ENCODE data around the gene DNM1.

The DNM1 gene

DNA sequence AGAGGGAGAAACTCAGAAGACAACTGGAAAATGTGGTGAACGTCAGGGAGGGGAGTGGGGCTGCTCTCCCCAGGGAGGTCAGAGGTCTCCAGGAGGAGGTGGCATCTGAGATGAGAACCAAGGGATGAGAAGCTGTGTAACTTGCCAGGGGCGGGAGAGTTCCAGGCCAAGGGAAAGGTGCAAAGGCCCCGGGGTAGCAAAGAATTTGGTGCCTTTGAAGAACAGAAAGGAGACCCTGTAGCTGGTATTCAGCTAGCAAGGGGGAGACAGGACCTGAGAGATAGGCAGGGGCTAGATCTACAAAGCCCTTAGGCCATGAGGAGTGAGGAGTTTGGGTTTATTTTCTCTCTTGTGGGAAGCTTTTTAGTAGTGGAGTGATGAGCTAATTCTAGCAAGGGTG is 3.3 kb downstream of the DNM1 start:
- TF ChIP-seq, protein P1, sequence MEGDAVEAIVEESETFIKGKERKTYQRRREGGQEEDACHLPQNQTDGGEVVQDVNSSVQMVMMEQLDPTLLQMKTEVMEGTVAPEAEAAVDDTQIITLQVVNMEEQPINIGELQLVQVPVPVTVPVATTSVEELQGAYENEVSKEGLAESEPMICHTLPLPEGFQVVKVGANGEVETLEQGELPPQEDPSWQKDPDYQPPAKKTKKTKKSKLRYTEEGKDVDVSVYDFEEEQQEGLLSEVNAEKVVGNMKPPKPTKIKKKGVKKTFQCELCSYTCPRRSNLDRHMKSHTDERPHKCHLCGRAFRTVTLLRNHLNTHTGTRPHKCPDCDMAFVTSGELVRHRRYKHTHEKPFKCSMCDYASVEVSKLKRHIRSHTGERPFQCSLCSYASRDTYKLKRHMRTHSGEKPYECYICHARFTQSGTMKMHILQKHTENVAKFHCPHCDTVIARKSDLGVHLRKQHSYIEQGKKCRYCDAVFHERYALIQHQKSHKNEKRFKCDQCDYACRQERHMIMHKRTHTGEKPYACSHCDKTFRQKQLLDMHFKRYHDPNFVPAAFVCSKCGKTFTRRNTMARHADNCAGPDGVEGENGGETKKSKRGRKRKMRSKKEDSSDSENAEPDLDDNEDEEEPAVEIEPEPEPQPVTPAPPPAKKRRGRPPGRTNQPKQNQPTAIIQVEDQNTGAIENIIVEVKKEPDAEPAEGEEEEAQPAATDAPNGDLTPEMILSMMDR (IDR thresholded peaks at IDR 0.05), result no peak
- H3K27ac ChIP-seq, result no peak overlapping the region
- H3K4me3 ChIP-seq, result no peak overlapping the region
- no peak for DNase-seq (ENCODE audit: low spot score)

DNA sequence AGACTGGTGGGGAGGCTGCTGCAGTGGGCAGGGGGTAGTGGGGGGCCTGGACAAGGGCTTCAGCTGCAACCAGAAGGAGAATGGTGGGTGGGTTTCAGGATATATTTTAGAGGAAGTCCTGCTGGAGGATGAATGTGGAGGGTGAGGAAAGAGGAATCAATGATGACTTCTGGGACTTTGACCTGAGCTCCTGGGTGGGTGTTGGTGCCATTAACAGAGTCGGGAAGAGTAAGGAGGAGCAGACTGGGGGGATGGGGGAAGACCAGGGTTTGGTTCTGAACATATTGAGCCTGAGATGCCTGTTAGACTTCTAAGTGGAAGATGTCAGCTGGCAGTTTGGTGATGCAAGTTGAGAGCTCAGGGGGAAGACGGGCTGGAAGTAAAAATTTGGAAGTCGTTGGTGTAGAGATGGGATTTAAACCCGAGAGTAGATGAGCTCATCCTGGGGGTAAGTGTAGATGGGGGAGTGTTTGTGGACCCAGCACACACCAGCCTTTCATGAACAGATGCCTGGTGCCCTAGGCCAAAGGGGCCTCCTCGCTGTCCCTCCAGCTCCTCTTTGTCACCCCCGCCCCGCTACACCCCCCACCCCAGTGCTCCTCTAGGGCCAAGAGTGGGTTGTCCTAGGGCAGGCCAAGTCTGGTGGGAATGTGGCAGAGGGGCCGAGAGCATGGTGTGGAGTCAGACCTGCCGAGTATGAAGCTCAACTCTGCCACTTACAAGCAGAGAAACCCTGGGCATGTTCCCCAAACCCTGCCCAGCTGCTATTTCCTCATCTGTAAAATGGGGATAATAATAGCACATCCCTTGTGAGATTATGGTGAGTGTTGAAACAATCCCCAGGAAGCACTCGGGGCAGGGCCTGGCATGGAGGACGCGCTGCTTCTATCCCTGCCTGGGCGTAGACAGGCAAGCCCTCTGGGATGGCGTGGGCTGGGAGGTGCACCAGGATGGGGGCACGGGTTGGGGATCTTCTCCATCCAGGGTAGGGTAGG is 4.0 kb downstream of the DNM1 start:
- no peak overlapping the region for H3K4me3 ChIP-seq
- DNase-seq (ENCODE audit: low spot score), result peak; percentile 71
- H3K27ac ChIP-seq, result peak overlapping the region in 1 of 2 donors; percentile 38
- TF ChIP-seq, protein P1 (IDR thresholded peaks at IDR 0.05), result no peak

DNA sequence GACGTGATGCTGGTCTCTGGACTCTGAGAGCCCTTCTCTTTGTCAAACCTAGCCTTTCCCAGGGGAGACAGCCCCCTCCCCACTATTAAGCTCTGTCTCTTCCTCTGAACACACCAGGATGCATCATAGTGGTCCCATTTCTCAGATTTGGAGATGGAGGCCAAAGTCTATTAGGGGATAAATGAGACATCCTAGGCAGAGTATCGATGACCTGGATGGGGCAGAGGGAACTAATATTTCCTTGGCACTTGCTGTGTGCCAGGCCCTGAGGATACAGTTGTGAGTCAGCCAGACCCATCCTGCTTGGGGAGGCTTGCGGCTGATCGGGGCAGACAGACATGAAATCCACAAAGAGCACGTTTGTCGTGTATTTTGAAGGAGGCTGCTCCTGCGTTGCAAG is 5.2 kb downstream of the DNM1 start:
- no peak for DNase-seq (ENCODE audit: low spot score)
- TF ChIP-seq, protein P1 (IDR thresholded peaks at IDR 0.05), result no peak
- Histone ChIP-seq H3K4me3 (no peak overlapping the region), H3K27ac (no peak overlapping the region)

DNA sequence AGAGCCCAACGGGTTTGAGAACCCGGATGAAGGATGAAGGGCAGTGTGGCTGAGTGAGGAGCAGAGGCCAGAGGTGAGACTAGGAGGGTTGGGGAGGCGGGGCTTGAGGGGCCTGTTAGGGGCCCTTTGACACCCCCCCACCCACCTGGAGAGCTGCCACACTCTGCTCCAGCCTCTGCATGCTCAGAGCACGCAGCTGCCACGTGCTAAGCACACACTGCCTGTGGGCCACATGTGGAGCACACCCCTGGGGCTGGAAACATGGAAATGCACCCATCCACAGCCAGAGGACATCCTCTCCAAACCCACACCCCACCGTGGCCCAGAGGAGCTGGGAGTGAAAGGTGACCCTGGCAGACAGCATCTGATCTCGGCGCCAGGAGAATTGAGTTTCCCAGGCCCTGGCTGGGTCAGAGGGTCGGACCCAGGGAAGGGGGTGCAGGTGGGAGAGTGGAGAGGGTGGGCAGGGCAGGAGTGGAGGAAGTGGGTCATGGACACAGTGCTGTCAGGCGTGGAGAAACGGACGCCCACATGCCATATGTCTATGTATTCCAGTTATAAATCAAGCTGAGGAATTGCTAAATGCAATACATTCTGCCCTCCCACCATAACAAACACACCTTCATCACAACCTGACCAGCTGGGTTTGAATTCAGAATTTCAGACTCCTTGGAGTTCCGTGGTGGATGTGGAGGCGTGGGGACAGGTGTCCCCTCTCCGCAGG is 5.9 kb downstream of the DNM1 start:
- H3K27ac ChIP-seq, result no peak overlapping the region
- H3K4me3 ChIP-seq, result no peak overlapping the region
- TF ChIP-seq, protein P1 (IDR thresholded peaks at IDR 0.05), result no peak
- DNase-seq (ENCODE audit: low spot score), result peak; percentile 67

DNA sequence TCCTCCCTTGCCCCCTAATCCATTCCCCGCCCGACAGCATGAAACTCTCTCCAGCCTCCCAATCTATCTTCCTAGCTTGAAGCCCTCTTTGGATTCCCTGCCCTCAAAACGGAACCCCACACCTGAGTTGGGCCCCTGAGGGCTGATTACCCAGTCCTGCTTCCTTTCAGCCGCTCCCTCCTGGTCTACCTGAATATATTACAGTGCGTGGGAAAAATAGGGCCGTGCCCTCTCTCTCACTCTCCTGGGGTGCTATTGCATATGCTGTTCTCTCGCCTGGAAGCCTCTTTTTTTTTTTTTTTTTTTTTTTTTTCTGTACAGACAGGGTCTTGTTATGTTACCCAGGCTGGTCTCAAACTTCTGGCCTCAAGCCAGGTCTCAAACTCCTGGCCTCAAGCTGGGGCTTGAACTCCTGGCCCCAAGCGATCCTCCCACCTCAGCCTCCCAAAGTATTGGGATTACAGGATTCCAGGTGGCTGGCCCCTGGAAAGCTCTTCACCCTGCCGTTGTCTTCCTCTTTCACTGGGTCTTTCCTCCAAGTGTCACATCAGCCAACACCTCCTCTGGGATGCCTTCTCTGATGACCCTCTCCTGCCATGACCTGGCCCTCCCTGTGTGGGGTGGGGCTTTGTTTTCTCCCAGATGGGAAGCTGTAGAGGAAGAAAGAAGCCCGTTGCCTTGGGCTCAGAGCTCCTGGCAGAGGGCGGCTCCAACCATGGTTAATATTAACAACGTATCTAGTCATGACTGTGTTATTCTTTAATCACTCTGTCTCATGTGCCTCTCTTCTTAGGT is 8.2 kb downstream of the DNM1 start:
- no peak for DNase-seq (ENCODE audit: low spot score)
- no peak overlapping the region for H3K27ac ChIP-seq
- H3K4me3 ChIP-seq, result no peak overlapping the region
- TF ChIP-seq, protein P1 (IDR thresholded peaks at IDR 0.05), result no peak

DNA sequence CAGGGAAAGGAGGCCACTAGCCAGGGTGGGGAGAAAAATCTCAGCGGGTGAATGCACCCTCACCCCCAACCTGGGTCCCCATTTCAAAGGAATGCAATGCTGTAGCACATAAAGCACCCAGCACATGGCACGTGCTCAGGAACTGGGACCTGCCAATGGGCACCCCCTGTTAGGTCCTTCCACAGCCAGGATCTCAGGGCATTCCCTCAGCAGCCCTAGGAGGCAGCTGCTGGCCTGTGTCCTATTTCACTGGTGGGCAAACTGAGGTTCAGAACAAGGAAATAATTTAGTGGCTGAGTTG is 8.8 kb downstream of the DNM1 start:
- no peak overlapping the region for H3K4me3 ChIP-seq
- TF ChIP-seq, protein P1 (IDR thresholded peaks at IDR 0.05), result no peak
- DNase-seq (ENCODE audit: low spot score), result no peak
- H3K27ac ChIP-seq, result no peak overlapping the region

Measured in coronary artery (tissue), 2 donors.